IMR-90 (cell line): ENCODE data around the gene TMX2. TPM values are rescaled to one million over a fixed set of nuclear protein-coding genes. Genes with fewer than 3 reads are reported as not detected.

Experiments
- ATAC-seq: fragments of 200-7000 bp; cut with Tn5 transposase; 2 replicates; pipeline ENCODE4 v1.9.1; 2020; ENCODE audit warnings: low read depth, mild to moderate bottlenecking, moderate library complexity
- BruUV-seq: library from RNA; stranded (reverse); fragments of 400-500 nt; replicated peaks from 2 replicates; lab custom pipeline; 2021; lab: Mats Ljungman, UMichigan
- CTCF ChIA-PET: fragments of 300-600 bp; formaldehyde crosslinking; extraction: SDS; loops from one replicate; lab custom pipeline; 2021; ENCODE audit warnings: antibody characterized with exemption; lab: Yijun Ruan, JAX
- POLR2A ChIA-PET: fragments of 300-600 bp; sonication (Branson Sonifier 250); formaldehyde crosslinking; loops from one replicate; lab custom pipeline; 2022; ENCODE audit warnings: antibody characterized with exemption; ENCODE audit not compliant: unreplicated experiment; lab: Charles Lee
- DNase-seq: peaks from one replicate; pipeline ENCODE4 v3.0.0; 2013
- H2AFZ ChIP-seq: replicated peaks from 2 replicates; pipeline ENCODE3; 2013; ENCODE audit warnings: low read length, mild to moderate bottlenecking; ENCODE audit not compliant: poor library complexity
- H2AK5ac ChIP-seq: 2 replicates; pipeline ENCODE4 v1.6.1; 2013; ENCODE audit warnings: low read depth, low read length, inconsistent platforms
- H2AK9ac ChIP-seq: replicated peaks from 2 replicates; pipeline ENCODE3; 2013; ENCODE audit warnings: mild to moderate bottlenecking, low read depth, low read length, moderate library complexity; ENCODE audit not compliant: poor library complexity
- H2BK120ac ChIP-seq: 2 replicates; pipeline ENCODE4 v1.6.1; 2013; ENCODE audit warnings: low read depth, low read length, inconsistent platforms
- H2BK15ac ChIP-seq: 3 replicates; pipeline ENCODE4 v1.6.1; 2013; ENCODE audit warnings: low read depth, low read length, inconsistent platforms
- H2BK20ac ChIP-seq: 2 replicates; pipeline ENCODE4 v1.6.1; 2013; ENCODE audit warnings: low read depth, mild to moderate bottlenecking, inconsistent platforms, low read length, moderate library complexity
- H2BK5ac ChIP-seq: 2 replicates; pipeline ENCODE4 v1.6.1; 2013; ENCODE audit warnings: mild to moderate bottlenecking, low read depth, low read length, inconsistent platforms; ENCODE audit not compliant: poor library complexity, severe bottlenecking
- H3K14ac ChIP-seq: replicated peaks from 2 replicates; pipeline ENCODE4 v1.6.1; 2013; ENCODE audit warnings: low read depth, low read length, inconsistent platforms
- H3K18ac ChIP-seq: 2 replicates; pipeline ENCODE4 v1.6.1; 2013; ENCODE audit warnings: low read depth, low read length, control low read depth
- H3K23ac ChIP-seq: 2 replicates; pipeline ENCODE4 v1.6.1; 2013; ENCODE audit warnings: low read depth, low read length, inconsistent platforms
- H3K27ac ChIP-seq: 2 replicates; pipeline ENCODE4 v1.5.1; 2013; ENCODE audit warnings: mild to moderate bottlenecking, control low read depth, low read length; ENCODE audit not compliant: insufficient read depth
- H3K27me3 ChIP-seq: 2 replicates; pipeline ENCODE4 v1.6.1; 2013; ENCODE audit warnings: low read length; ENCODE audit not compliant: control insufficient read depth, insufficient read depth
- H3K36me3 ChIP-seq: 2 replicates; pipeline ENCODE4 v1.6.1; 2013; ENCODE audit warnings: low read length, mixed read lengths; ENCODE audit not compliant: control insufficient read depth, insufficient read depth
- H3K4ac ChIP-seq: 2 replicates; pipeline ENCODE4 v1.6.1; 2013; ENCODE audit warnings: low read depth, low read length, inconsistent platforms
- H3K4me1 ChIP-seq: 2 replicates; pipeline ENCODE4 v1.6.1; 2013; ENCODE audit warnings: low read length, mixed read lengths; ENCODE audit not compliant: control insufficient read depth, insufficient read depth
- H3K4me2 ChIP-seq: 2 replicates; pipeline ENCODE4 v1.6.1; 2013; ENCODE audit warnings: low read depth, mild to moderate bottlenecking, control low read depth, low read length, moderate library complexity
- H3K4me3 ChIP-seq: 2 replicates; pipeline ENCODE4 v1.5.1; 2013; ENCODE audit warnings: low read depth, mild to moderate bottlenecking, control low read depth, low read length, moderate library complexity; ENCODE audit not compliant: insufficient read depth
- H3K56ac ChIP-seq: 2 replicates; pipeline ENCODE4 v1.6.1; 2013; ENCODE audit warnings: low read length, inconsistent platforms; ENCODE audit not compliant: insufficient read depth; ENCODE audit errors: extremely low read depth
- H3K79me1 ChIP-seq, 2 experiments: 2 replicates each; pipeline ENCODE4 v1.6.1; 2013; ENCODE audit warnings: low read length in 2 of 2, inconsistent platforms in 1 of 2, low read depth in 1 of 2
- H3K9ac ChIP-seq: 2 replicates; pipeline ENCODE4 v1.6.1; 2013; ENCODE audit warnings: low read depth, low read length, control low read depth
- H3K9me1 ChIP-seq: 2 replicates; pipeline ENCODE4 v1.6.1; 2013; ENCODE audit warnings: low read length, inconsistent platforms; ENCODE audit not compliant: insufficient read depth
- H3K9me3 ChIP-seq: 2 replicates; pipeline ENCODE4 v1.6.1; 2013; ENCODE audit warnings: low read length; ENCODE audit not compliant: control insufficient read depth, insufficient read depth
- H4K20me1 ChIP-seq: 2 replicates; pipeline ENCODE4 v1.6.1; 2013; ENCODE audit warnings: low read length, inconsistent platforms; ENCODE audit not compliant: insufficient read depth
- H4K5ac ChIP-seq: 2 replicates; pipeline ENCODE4 v1.6.1; 2013; ENCODE audit warnings: mild to moderate bottlenecking, low read depth, low read length, control low read depth
- H4K8ac ChIP-seq, 2 experiments: 2 replicates each; pipeline ENCODE4 v1.6.1; 2013; ENCODE audit warnings: low read depth in 2 of 2, low read length in 2 of 2, control low read depth in 1 of 2, inconsistent platforms in 1 of 2
- H4K91ac ChIP-seq: 2 replicates; pipeline ENCODE4 v1.6.1; 2013; ENCODE audit warnings: low read depth, low read length, inconsistent platforms; ENCODE audit not compliant: insufficient read depth
- BHLHE40 ChIP-seq: fragments of 150-350 bp; IDR thresholded peaks from 2 replicates; pipeline ENCODE4 v1.6.1; 2016; ENCODE audit warnings: mild to moderate bottlenecking, low read depth, low read length
- CEBPB ChIP-seq: IDR thresholded peaks from 2 replicates; pipeline ENCODE4 v1.6.1; 2012; ENCODE audit warnings: low read depth, low read length, improper control_type of control experiment
- CHD1 ChIP-seq: IDR thresholded peaks from 2 replicates; pipeline ENCODE4 v1.6.1; 2012; ENCODE audit warnings: low read depth, low read length, improper control_type of control experiment
- FOS ChIP-seq: fragments of 150-350 bp; IDR thresholded peaks from 2 replicates; pipeline ENCODE4 v1.6.1; 2016; ENCODE audit warnings: low read depth, low read length
- MAFK ChIP-seq: IDR thresholded peaks from 2 replicates; pipeline ENCODE4 v1.6.1; 2012; ENCODE audit warnings: low read depth, low read length, improper control_type of control experiment
- MAZ ChIP-seq: IDR thresholded peaks from 2 replicates; pipeline ENCODE4 v1.6.1; 2012; ENCODE audit warnings: low read depth, mild to moderate bottlenecking, low read length, improper control_type of control experiment, moderate library complexity, borderline replicate concordance
- MXI1 ChIP-seq: IDR thresholded peaks from 2 replicates; pipeline ENCODE4 v1.6.1; 2012; ENCODE audit warnings: low read depth, mild to moderate bottlenecking, low read length, moderate library complexity, borderline replicate concordance
- NFE2L2 ChIP-seq: fragments of 150-350 bp; IDR thresholded peaks from 2 replicates; pipeline ENCODE4 v1.6.1; 2016; ENCODE audit warnings: low read depth, mild to moderate bottlenecking, low read length
- POLR2A ChIP-seq: IDR thresholded peaks from 2 replicates; pipeline ENCODE4 v1.6.1; 2012; ENCODE audit warnings: mild to moderate bottlenecking, low read depth, low read length
- RAD21 ChIP-seq: IDR thresholded peaks from 2 replicates; pipeline ENCODE4 v1.6.1; 2012; ENCODE audit warnings: low read length, improper control_type of control experiment
- RCOR1 ChIP-seq: IDR thresholded peaks from 2 replicates; pipeline ENCODE4 v1.6.1; 2012; ENCODE audit warnings: mild to moderate bottlenecking, low read length, improper control_type of control experiment; ENCODE audit not compliant: insufficient replicate concordance
- RFX5 ChIP-seq: IDR thresholded peaks from 2 replicates; pipeline ENCODE4 v1.8.0; 2012; ENCODE audit warnings: low read depth, mild to moderate bottlenecking, low read length, moderate library complexity
- SMC3 ChIP-seq: fragments of 150-350 bp; IDR thresholded peaks from 2 replicates; pipeline ENCODE4 v1.6.1; 2016; ENCODE audit warnings: low read depth, mild to moderate bottlenecking, antibody characterized with exemption, low read length, moderate library complexity
- WGBS, 2 experiments: methylation state at CpG; one replicate each; pipeline versions ENCODE4 v1.1.5 to v1.1.7; 2013; ENCODE audit warnings: missing lambda C conversion rate in 2 of 2; ENCODE audit not compliant: insufficient read length in 1 of 2; ENCODE audit errors: extremely low coverage in 2 of 2; 5-methylcytosine and 5-hydroxymethylcytosine counted together
- dilution Hi-C: fragments of 300-500 bp; cut with HindIII; formaldehyde crosslinking; loops from one replicate; pipeline ENCODE4 v1.14.3; 2018; ENCODE audit warnings: low sequenced_read_pairs; ENCODE audit not compliant: unreplicated experiment
- in situ Hi-C: fragments of 300-500 bp; cut with MboI; formaldehyde crosslinking; loops from 3 replicates; pipeline ENCODE4 v1.14.3; 2019; ENCODE audit warnings: low sequenced_read_pairs, inconsistent platforms, mixed read lengths
- intact Hi-C: fragments of 100-400 bp; cut with micrococcal nuclease; formaldehyde crosslinking; loops from 2 replicates; pipeline ENCODE4 v1.10.0; 2022
- polyA plus RNA-seq, 3 experiments: library from polyadenylated mRNA; depleted of rRNA; stranded (reverse); fragments of >200 nt; gene quantifications; 2 replicates each; pipeline ENCODE4 v1.2.3, GENCODE V29; 2012; ENCODE audit warnings: low replicate concordance in 1 of 3
- total RNA-seq: library from RNA; depleted of rRNA; stranded (reverse); fragments of >200 nt; gene quantifications from 2 replicates; pipeline ENCODE4 v1.2.3, GENCODE V29; 2012
- TF ChIP-seq, protein P1 (sequence below): fragments of 150-350 bp; IDR thresholded peaks from 2 replicates; pipeline ENCODE4 v1.6.1; 2017; ENCODE audit warnings: mild to moderate bottlenecking, antibody characterized with exemption, low read length, low read depth
- TF ChIP-seq, protein P2 (sequence below): fragments of 150-350 bp; IDR thresholded peaks from 2 replicates; pipeline ENCODE4 v1.6.1; 2016; ENCODE audit warnings: low read depth, mild to moderate bottlenecking, low read length, moderate library complexity, borderline replicate concordance
- TF ChIP-seq, protein P3 (sequence below): conservative IDR thresholded peaks from 2 replicates; pipeline ENCODE4 v1.5.1; 2012; ENCODE audit warnings: mild to moderate bottlenecking, low read depth, low read length, improper control_type of control experiment

The TMX2 gene
- total and polyA plus RNA-seq, 2 of the 4 experiments (the other 2 are of a cell fraction): 60.3 to 103 TPM

DNA sequence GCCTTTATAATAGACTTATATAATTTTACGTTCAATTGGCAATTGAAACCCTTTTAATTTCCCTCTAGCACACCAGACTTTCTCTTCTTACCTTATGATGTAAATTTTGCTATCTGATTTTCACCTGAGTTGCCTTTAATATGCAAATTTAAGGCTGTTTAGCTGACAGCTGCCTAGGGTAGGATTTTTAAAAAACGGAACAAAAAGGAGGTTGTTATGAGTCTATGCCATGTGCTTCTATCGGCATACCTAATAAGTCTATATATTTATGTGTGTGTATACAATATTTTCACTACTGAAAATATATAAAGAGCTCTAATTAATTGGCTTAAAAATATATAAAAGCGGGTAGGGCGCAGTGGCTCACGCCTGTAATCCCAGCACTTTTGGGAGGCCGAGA is 17.1 kb downstream of the TMX2 start:
- Histone ChIP-seq H2AK9ac (no peak overlapping the region), H3K36me3 (no peaks in the 10 kb centered on the region), H2BK15ac (no peak overlapping the region), H3K4me2 (no peak overlapping the region), H4K8ac (no peak overlapping the region), H3K9me1 (no peaks in the 10 kb centered on the region), H2BK5ac (no peak overlapping the region), H4K5ac (no peak overlapping the region), H3K14ac (no peak overlapping the region), H3K4me1 (no peaks in the 10 kb centered on the region), H3K79me1 (peaks cover 29 to 38% of the 10 kb centered on the region in 2 experiments), H2AK5ac (no peak overlapping the region), H4K20me1 (peaks cover 7% of the 10 kb centered on the region; the same call in 1 of the 2 replicates), H3K27ac (no peak overlapping the region), H3K18ac (no peak overlapping the region), H3K9me3 (no peaks in the 10 kb centered on the region), H2BK120ac (no peak overlapping the region), H3K4ac (no peak overlapping the region), H3K56ac (no peak overlapping the region), H3K9ac (no peak overlapping the region), H2AFZ (no peak overlapping the region), H2BK20ac (no peak overlapping the region), H3K4me3 (no peak overlapping the region), H3K27me3 (no peaks in the 10 kb centered on the region), H3K23ac (no peak overlapping the region), H4K91ac (no peak overlapping the region)
- dilution Hi-C loops (no loop called here), in situ Hi-C loops (no loop called here), intact Hi-C loops (no loop called here)
- CTCF ChIA-PET: interaction anchor here (0.5 kb wide), 1 partner anchor 23 kb away, joined by 3 read pairs; no protein-coding TSS in a partner anchor
- TF ChIP-seq, protein P1, sequence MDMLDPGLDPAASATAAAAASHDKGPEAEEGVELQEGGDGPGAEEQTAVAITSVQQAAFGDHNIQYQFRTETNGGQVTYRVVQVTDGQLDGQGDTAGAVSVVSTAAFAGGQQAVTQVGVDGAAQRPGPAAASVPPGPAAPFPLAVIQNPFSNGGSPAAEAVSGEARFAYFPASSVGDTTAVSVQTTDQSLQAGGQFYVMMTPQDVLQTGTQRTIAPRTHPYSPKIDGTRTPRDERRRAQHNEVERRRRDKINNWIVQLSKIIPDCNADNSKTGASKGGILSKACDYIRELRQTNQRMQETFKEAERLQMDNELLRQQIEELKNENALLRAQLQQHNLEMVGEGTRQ: no peak
- TF ChIP-seq BHLHE40: no peak
- TF ChIP-seq RCOR1: no peak
- TF ChIP-seq MXI1: no peak
- no peak for TF ChIP-seq CEBPB
- no peak for TF ChIP-seq SMC3
- no peak for TF ChIP-seq MAFK
- TF ChIP-seq MAZ: no peak
- TF ChIP-seq CHD1: no peak
- no peak for TF ChIP-seq FOS
- no peak for TF ChIP-seq RAD21
- TF ChIP-seq, protein P2, sequence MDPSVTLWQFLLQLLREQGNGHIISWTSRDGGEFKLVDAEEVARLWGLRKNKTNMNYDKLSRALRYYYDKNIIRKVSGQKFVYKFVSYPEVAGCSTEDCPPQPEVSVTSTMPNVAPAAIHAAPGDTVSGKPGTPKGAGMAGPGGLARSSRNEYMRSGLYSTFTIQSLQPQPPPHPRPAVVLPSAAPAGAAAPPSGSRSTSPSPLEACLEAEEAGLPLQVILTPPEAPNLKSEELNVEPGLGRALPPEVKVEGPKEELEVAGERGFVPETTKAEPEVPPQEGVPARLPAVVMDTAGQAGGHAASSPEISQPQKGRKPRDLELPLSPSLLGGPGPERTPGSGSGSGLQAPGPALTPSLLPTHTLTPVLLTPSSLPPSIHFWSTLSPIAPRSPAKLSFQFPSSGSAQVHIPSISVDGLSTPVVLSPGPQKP: no peak
- TF ChIP-seq POLR2A: no peak
- no peak for TF ChIP-seq NFE2L2
- TF ChIP-seq, protein P3, sequence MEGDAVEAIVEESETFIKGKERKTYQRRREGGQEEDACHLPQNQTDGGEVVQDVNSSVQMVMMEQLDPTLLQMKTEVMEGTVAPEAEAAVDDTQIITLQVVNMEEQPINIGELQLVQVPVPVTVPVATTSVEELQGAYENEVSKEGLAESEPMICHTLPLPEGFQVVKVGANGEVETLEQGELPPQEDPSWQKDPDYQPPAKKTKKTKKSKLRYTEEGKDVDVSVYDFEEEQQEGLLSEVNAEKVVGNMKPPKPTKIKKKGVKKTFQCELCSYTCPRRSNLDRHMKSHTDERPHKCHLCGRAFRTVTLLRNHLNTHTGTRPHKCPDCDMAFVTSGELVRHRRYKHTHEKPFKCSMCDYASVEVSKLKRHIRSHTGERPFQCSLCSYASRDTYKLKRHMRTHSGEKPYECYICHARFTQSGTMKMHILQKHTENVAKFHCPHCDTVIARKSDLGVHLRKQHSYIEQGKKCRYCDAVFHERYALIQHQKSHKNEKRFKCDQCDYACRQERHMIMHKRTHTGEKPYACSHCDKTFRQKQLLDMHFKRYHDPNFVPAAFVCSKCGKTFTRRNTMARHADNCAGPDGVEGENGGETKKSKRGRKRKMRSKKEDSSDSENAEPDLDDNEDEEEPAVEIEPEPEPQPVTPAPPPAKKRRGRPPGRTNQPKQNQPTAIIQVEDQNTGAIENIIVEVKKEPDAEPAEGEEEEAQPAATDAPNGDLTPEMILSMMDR: no peak
- TF ChIP-seq RFX5: no peak
- BruUV-seq: no TSS peak
- POLR2A ChIA-PET: interaction anchor here (0.6 kb wide), 1 partner anchor 251 kb away, joined by 3 read pairs; no protein-coding TSS in a partner anchor
- no peak for DNase-seq
- 100% methylated on average over 3 of the region's 7 CpGs; no CpG with 5 or more reads in 1 of the 2 experiments for WGBS, 2 experiments
- no peak for ATAC-seq
